Adipocyte (in vitro differentiated cells): ENCODE results near the gene FRMPD2.

Experiments
- DNase-seq: peaks from one replicate; pipeline ENCODE4 v3.0.0-alpha.2; 2015; ENCODE audit warnings: low read depth
- H3K27me3 ChIP-seq: replicated peaks from 2 replicates; pipeline ENCODE4 v1.7.0; 2013; ENCODE audit warnings: mild to moderate bottlenecking, low read length, moderate library complexity; ENCODE audit not compliant: control insufficient read depth, insufficient read depth
- H3K36me3 ChIP-seq: 2 replicates; pipeline ENCODE4 v1.7.0; 2013; ENCODE audit warnings: low read length, mild to moderate bottlenecking, moderate library complexity; ENCODE audit not compliant: control insufficient read depth, insufficient read depth, severe bottlenecking
- H3K4me1 ChIP-seq: 2 replicates; pipeline ENCODE4 v1.7.0; 2013; ENCODE audit warnings: mild to moderate bottlenecking, low read length, moderate library complexity; ENCODE audit not compliant: control insufficient read depth, insufficient read depth
- H3K4me3 ChIP-seq: 2 replicates; pipeline ENCODE4 v1.7.0; 2013; ENCODE audit warnings: mild to moderate bottlenecking, low read length, moderate library complexity
- H3K9ac ChIP-seq: 2 replicates; pipeline ENCODE4 v1.7.0; 2013; ENCODE audit warnings: mild to moderate bottlenecking, low read length, moderate library complexity
- H3K9me3 ChIP-seq: 2 replicates; pipeline ENCODE4 v1.7.0; 2013; ENCODE audit warnings: mild to moderate bottlenecking, low read length, moderate library complexity; ENCODE audit not compliant: control insufficient read depth

Gene FRMPD2

DNA sequence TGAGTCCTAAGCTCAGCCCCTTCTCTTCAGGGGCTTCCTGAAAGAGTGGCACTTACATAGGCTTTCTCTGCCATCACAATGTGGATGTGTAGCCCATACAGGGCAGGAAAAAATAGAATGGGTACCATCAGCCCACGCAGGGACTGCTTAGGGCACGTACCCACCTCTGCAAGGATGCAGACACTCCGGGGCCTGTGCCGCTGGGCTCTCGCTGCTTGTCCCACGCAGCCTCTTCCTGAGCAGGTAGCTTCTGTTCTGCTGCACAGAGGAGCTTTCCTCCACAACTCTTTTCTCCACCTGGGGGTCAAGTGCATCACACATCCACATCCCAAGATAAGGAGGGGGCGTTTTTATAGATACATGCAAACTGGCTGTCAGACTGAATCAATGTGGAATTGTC, 34.3 kb downstream of the FRMPD2 start:
- DNase-seq, result no peak
- Histone ChIP-seq H3K9me3 (no peaks in the 10 kb centered on the region), H3K4me3 (no peak overlapping the region), H3K4me1 (no peaks in the 10 kb centered on the region), H3K27me3 (peaks cover 45% of the 10 kb centered on the region), H3K9ac (no peak overlapping the region), H3K36me3 (no peaks in the 10 kb centered on the region)

GRCh38 chr10:48239618-48240017, 34.9 kb downstream of the FRMPD2 start:
- Histone ChIP-seq H3K27me3 (peaks cover 43% of the 10 kb centered on the region), H3K36me3 (no peaks in the 10 kb centered on the region), H3K4me3 (no peak overlapping the region), H3K9me3 (no peaks in the 10 kb centered on the region), H3K9ac (no peak overlapping the region), H3K4me1 (no peaks in the 10 kb centered on the region)
- DNase-seq, result no peak

DNA sequence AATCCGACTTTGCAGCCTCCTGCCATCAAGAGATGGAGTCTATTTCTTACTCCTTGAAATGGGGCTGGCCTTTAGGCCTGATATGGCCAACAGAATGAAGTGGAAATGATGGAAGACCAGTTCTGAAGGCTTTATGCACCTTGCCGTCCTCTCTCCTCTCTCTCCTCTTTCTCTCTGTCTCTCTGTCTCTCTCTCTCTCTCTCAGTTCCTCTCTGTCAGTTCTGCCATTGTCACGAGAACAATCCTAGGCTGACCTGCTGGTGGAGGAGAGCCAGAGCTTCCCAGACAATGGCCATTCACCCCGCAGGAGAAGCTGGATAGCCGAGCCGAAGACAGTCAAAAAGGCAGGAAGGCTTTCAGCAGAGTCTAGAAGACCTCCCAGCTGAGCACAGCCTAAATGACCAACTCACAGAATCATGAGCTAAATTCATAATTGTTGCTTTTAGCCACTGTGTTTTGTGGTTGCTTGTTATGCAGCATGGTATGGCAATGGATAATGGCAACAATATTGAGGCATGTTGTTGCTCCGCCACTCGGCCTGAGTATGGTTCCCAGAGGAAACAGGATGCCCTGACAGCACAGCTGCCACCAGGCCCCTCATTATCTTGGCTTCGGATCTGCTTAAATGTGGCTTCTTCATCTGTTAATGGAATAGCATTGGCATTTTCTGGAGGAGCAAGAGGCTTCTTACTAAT, 35.5 kb downstream of the FRMPD2 start:
- Histone ChIP-seq H3K27me3 (peaks cover 43% of the 10 kb centered on the region), H3K4me1 (no peaks in the 10 kb centered on the region), H3K4me3 (no peak overlapping the region), H3K9ac (no peak overlapping the region), H3K9me3 (no peaks in the 10 kb centered on the region), H3K36me3 (no peaks in the 10 kb centered on the region)
- DNase-seq, result no peak

DNA sequence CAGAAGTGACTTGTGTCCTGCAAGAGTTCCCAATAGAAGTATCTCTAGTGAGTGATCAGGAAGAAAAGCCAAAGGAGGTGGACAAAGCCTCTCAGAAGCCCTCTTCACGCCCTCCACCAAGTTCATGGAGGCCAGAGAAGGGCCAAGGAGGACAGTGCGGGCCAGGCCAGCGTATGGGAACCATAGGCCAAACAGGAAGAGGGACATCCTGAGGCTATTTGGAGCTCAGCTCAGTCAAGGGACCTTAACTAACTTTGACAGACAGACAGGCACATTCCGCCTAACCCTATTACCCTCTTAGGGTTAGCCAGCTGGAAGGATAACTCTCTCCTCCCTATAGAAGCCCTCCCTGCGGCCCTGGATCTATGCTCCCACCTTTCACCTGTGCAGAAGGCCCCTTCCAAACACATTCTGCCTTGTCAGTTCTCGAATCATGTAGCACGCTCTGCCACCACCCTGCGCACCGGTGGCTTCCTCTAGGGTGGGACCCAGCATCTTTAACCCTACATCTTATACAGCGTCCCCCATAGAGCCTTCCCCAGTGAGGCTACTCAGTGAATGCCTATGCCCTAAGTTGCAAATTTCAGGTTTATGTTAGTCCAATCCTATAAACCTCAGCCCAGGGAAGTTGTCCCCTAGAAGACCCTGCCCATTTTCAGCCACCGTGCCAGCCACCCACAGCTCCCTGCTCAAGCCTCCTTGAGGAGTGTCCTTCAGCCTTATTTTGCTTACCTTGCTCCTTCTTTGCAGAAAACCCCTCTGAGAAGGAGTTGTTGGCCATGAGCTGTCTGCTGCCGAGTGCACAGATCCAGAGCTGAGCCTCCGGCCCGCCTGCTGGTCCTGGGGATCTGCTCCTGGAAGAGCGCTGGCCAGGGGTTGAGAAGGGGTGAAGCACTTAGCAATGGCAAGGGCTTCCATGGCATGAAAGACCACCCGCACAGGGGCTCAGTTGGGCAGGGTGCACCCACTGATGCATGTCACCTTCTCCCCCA, 36.9 kb downstream of the FRMPD2 start:
- Histone ChIP-seq H3K4me3 (no peak overlapping the region), H3K36me3 (no peaks in the 10 kb centered on the region), H3K9ac (no peak overlapping the region), H3K4me1 (no peaks in the 10 kb centered on the region), H3K27me3 (peaks cover 43% of the 10 kb centered on the region), H3K9me3 (no peaks in the 10 kb centered on the region)
- no peak for DNase-seq

DNA sequence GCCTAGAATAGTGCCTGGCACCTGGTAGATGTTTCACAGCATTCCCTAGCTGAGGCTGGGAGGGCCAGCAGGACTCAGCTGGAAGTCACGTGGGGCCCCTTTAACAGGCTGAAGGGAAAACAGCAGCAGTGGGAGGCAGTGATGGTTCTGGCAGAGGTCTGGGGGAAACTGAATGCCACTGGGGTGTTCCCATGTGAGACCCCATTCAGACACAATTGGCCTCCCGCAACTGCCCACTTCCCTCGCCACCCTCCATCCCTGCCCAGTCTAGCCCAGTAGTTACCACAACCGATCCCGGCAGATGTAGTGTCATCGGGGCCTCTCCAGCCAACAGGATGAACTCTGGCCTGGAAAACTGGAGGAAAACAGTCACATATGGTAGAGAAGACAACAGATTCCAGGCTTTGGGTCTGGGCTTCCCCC, 38.3 kb downstream of the FRMPD2 start:
- Histone ChIP-seq H3K4me3 (no peak overlapping the region), H3K27me3 (peaks cover 38% of the 10 kb centered on the region), H3K9ac (no peak overlapping the region), H3K4me1 (no peaks in the 10 kb centered on the region), H3K36me3 (no peaks in the 10 kb centered on the region), H3K9me3 (no peaks in the 10 kb centered on the region)
- no peak for DNase-seq

DNA sequence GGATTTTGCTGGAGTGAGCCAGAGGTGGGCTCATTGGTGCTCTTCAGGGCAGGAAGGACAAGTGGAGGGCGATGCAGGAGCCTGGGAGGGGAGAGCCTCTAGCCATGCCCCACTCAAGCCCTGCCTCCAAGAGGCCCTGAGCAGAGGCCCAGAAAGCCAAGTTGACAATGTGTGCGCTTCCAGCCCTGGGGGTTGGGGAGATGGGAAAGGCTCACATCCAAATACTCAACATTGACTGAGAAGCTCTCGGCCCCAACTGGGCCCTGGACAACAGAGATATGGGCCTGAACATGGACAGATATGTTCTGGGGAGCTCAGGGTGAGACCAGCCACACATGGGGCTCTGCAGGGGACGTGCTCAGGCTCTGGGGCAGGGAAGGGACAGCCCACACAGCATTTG, 39.0 kb downstream of the FRMPD2 start:
- no peaks in the 10 kb centered on the region for H3K9me3 ChIP-seq
- H3K4me1 ChIP-seq, result no peaks in the 10 kb centered on the region
- no peak overlapping the region for H3K4me3 ChIP-seq
- DNase-seq, result no peak
- no peak overlapping the region for H3K9ac ChIP-seq
- peaks cover 35% of the 10 kb centered on the region for H3K27me3 ChIP-seq
- no peaks in the 10 kb centered on the region for H3K36me3 ChIP-seq

- no peak for DNase-seq
- Histone ChIP-seq H3K27me3 (peaks cover 33% of the 10 kb centered on the region), H3K36me3 (no peaks in the 10 kb centered on the region)
Observed at GRCh38 chr10:48234787-48235186, 39.7 kb downstream of the FRMPD2 start.

GRCh38 chr10:48234295-48234694, 40.2 kb downstream of the FRMPD2 start:
- no peaks in the 10 kb centered on the region for H3K4me1 ChIP-seq
- H3K9ac ChIP-seq, result no peak overlapping the region
- DNase-seq, result no peak
- peaks cover 36% of the 10 kb centered on the region for H3K27me3 ChIP-seq
- no peaks in the 10 kb centered on the region for H3K36me3 ChIP-seq
- H3K4me3 ChIP-seq, result no peak overlapping the region
- H3K9me3 ChIP-seq, result no peaks in the 10 kb centered on the region

More at GRCh38 chr10:48234787-48235186, 39.7 kb downstream of the FRMPD2 start:
- no peaks in the 10 kb centered on the region for H3K4me1 ChIP-seq
- H3K9me3 ChIP-seq, result no peaks in the 10 kb centered on the region
- H3K9ac ChIP-seq, result no peak overlapping the region
- no peak overlapping the region for H3K4me3 ChIP-seq

DNA sequence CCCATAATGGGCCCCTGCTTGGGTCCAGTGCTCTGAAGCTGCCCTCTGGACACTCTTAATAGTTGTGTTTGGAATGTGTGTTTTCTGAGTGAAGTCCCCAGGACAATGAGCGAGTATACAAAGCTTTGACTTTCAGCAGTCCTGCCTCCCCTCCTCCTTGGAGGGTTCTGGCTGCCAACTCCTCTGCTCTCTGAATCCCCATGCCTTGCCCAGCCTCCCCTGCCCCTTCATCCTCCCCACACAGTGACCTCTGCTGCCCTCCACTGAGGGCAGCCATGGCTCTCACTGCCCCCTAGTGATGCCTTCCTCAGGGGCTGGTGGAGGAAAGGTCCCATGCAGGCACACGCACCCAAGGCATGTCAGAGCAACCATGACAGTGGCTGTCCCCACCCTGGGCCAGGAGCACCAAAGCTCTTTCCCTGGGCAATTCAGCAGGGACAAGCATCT, 40.9 kb downstream of the FRMPD2 start:
- Histone ChIP-seq H3K4me1 (no peaks in the 10 kb centered on the region), H3K9ac (no peak overlapping the region), H3K36me3 (no peaks in the 10 kb centered on the region), H3K4me3 (no peak overlapping the region), H3K27me3 (peaks cover 36% of the 10 kb centered on the region), H3K9me3 (no peaks in the 10 kb centered on the region)
- no peak for DNase-seq

GRCh38 chr10:48232717-48233447, 41.6 kb downstream of the FRMPD2 start:
- Histone ChIP-seq H3K4me3 (no peak overlapping the region), H3K4me1 (no peaks in the 10 kb centered on the region), H3K27me3 (peaks cover 36% of the 10 kb centered on the region), H3K9me3 (no peaks in the 10 kb centered on the region), H3K36me3 (no peaks in the 10 kb centered on the region), H3K9ac (no peak overlapping the region)
- DNase-seq, result no peak
